ENCODE measurements around the gene ZDHHC14.
"Not testable (repeated sequence)": the region's sequence is repeated elsewhere in the genome, so short reads cannot be mapped to it uniquely, and the experiment has no call there.

Gene ZDHHC14

DNA sequence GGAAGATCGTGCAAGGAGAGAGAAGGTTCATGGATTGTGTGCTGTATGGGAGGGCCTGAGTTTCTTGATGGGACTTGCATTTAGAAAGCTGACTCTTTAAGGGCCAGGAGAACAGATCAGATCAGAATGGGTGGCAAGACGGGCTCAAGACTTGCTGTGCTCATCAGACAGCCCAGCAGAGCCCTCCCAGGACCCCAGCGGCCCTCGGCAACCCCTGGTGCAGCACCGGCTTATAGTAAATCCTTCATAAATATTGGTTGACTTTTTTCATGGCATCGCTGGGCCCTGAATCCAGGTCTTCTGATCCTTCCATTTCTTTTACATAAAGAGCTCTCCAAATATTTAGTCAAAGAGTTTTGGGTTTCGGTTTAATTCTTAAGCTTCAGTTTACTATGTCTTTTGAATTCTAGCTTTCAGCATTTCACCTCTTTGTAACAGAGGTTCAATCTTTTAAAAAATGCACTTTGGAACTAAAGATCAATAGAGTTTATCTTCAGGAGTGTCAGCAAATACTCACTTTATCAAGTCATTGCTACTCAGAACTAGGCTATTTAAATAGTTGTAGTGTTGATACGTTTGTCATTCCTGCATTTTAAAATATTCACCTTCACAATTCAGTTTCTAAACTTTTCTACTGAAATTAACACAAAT is 205.6 kb downstream of the ZDHHC14 start:
- Histone ChIP-seq H3K4me1 (ENCODE audit: control insufficient read depth, insufficient read depth, low read length) (no peaks in the 10 kb centered on the region), H3K27me3 (ENCODE audit: control insufficient read depth, insufficient read depth, low read length) (no peaks in the 10 kb centered on the region), H3K4me3 (ENCODE audit: low read length) (no peak overlapping the region), H3K9ac (ENCODE audit: low read length) (no peak overlapping the region), H3K27ac (ENCODE audit: low read depth, low read length) (no peak overlapping the region), H3K36me3 (ENCODE audit: control insufficient read depth, insufficient read depth, low read length) (no peaks in the 10 kb centered on the region)

DNA sequence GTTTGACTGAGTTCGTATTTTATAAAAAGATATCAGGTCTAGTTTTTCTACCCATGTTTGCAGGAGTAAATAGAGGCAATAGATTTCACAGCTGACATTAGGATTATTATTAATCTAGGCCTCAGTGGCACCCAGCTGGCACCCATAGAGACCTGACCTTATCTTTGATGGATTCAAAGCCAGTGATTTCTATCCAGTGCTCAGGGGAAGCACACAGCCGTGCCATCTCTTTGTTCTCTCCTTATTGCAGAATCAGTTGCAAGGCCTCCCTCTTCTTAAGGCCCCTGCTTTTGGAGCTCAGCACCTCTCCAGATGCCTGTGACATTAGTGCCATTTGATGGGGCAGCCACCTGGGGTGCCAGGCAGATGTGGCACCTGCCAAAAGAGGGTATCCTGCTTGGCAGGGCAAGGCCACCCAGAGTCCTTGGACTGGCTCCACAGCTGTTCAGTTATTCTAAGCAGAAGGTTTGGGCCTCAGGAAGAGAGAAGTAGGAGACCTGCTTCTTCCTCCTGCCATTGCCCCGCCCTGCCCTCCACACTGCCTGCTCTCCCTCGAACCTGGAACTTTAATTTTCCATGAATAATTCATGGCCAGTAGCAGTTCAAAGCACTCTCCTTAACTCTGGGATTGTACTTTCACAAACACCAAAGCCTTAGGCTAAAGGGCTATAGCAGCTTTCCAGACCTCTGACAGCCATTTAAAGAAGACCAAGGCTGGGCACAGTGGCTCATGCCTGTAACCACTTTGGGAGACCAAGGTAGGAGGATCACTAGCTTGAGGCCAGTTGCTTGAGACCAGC is 206.3 kb downstream of the ZDHHC14 start:
- Histone ChIP-seq H3K27ac (ENCODE audit: low read depth, low read length) (no peak overlapping the region), H3K4me1 (ENCODE audit: control insufficient read depth, insufficient read depth, low read length) (no peaks in the 10 kb centered on the region), H3K36me3 (ENCODE audit: control insufficient read depth, insufficient read depth, low read length) (no peaks in the 10 kb centered on the region), H3K9ac (ENCODE audit: low read length) (no peak overlapping the region), H3K27me3 (ENCODE audit: control insufficient read depth, insufficient read depth, low read length) (no peaks in the 10 kb centered on the region), H3K4me3 (ENCODE audit: low read length) (no peak overlapping the region)

DNA sequence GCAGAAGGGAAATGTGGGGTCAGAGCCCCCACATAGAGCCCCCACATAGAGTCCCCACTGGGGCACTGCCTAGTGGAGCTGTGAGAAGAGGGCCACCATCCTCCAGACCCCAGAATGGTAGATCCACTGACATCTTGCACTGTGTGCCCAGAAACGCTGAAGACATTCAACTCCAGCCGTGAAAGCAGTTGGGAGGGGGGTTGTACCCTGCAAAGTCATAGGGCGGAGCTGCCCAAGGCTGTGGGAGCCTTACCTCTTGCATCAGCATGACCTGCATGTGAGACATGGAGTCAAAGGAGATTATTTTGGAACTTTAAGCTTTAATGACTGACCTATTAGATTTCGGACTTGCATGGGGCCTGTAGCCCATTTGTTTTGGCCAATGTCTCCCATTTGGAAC is 209.7 kb downstream of the ZDHHC14 start:
- not testable (repeated sequence) for H3K27ac ChIP-seq (ENCODE audit: low read depth, low read length); H3K4me1 ChIP-seq (ENCODE audit: control insufficient read depth, insufficient read depth, low read length); H3K9ac ChIP-seq (ENCODE audit: low read length); H3K27me3 ChIP-seq (ENCODE audit: control insufficient read depth, insufficient read depth, low read length); H3K36me3 ChIP-seq (ENCODE audit: control insufficient read depth, insufficient read depth, low read length); H3K4me3 ChIP-seq (ENCODE audit: low read length)

DNA sequence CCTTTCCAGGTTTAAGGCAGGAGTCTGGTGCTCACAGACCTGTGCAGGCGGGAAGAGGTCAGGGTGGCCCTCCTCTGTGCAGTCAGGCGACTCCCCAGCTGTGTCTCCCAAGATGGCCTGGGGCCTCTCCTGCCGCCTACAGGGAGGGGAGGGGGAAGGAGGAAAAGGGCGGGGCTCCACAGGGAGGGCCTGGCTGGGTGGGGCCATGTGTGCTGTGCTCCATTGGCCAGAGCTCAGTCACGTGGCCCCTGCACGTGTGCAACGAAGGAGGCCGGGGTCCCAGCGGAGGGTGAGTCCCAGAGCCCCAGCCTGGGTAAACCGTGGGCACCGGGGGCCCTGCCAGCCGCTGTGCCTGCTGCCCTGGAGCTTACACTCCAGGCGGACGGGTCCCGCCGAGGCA is 211.6 kb downstream of the ZDHHC14 start:
- H3K4me3 ChIP-seq (ENCODE audit: low read length): no peak overlapping the region
- H3K27ac ChIP-seq (ENCODE audit: low read depth, low read length): no peak overlapping the region
- H3K36me3 ChIP-seq (ENCODE audit: control insufficient read depth, insufficient read depth, low read length): no peaks in the 10 kb centered on the region
- H3K9ac ChIP-seq (ENCODE audit: low read length): no peak overlapping the region
- no peaks in the 10 kb centered on the region for H3K27me3 ChIP-seq (ENCODE audit: control insufficient read depth, insufficient read depth, low read length)
- H3K4me1 ChIP-seq (ENCODE audit: control insufficient read depth, insufficient read depth, low read length): peaks cover 2% of the 10 kb centered on the region

DNA sequence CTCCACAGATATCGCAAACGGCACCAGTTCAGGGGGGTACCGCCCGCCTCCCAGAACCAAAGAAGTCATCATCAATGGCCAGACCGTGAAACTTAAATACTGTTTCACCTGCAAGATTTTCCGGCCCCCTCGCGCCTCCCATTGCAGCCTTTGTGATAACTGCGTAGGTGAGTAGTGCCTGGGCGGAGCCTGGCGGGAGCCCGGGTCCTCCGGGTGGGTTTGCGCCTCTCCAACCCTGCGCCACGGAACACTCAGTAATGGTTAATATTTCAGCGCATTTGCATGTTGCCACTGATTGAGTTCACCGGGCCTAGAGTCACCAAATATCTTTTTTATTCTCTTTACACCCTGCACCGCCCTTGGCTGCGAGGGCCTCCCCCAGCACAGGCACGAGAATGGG is 212.0 kb downstream of the ZDHHC14 start:
- no peak overlapping the region for H3K9ac ChIP-seq (ENCODE audit: low read length)
- H3K4me3 ChIP-seq (ENCODE audit: low read length): no peak overlapping the region
- H3K27me3 ChIP-seq (ENCODE audit: control insufficient read depth, insufficient read depth, low read length): no peaks in the 10 kb centered on the region
- H3K4me1 ChIP-seq (ENCODE audit: control insufficient read depth, insufficient read depth, low read length): peaks cover 3% of the 10 kb centered on the region
- H3K36me3 ChIP-seq (ENCODE audit: control insufficient read depth, insufficient read depth, low read length): no peaks in the 10 kb centered on the region
- no peak overlapping the region for H3K27ac ChIP-seq (ENCODE audit: low read depth, low read length)

DNA sequence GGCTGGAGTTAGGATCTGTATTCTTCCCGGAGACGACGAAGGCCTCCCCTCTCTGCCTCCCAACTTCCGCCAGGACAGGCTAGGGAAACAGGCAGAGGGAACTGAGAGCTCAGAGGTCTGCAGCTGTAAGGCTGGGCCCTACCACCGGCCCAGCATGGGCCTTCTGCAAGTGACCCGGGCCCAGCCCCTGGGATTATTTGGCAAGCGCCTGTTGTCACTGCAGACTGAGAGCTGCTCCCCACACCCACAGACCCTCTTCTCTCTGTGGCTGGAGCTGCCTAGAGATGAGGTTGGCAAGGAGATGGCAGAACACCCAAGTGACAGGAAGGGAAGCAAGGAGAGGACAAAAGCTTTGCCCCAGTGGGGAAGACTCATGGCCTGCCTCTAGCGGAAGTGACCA is 212.6 kb downstream of the ZDHHC14 start:
- H3K9ac ChIP-seq (ENCODE audit: low read length): no peak overlapping the region
- H3K4me3 ChIP-seq (ENCODE audit: low read length): no peak overlapping the region
- H3K4me1 ChIP-seq (ENCODE audit: control insufficient read depth, insufficient read depth, low read length): peaks cover 3% of the 10 kb centered on the region

DNA sequence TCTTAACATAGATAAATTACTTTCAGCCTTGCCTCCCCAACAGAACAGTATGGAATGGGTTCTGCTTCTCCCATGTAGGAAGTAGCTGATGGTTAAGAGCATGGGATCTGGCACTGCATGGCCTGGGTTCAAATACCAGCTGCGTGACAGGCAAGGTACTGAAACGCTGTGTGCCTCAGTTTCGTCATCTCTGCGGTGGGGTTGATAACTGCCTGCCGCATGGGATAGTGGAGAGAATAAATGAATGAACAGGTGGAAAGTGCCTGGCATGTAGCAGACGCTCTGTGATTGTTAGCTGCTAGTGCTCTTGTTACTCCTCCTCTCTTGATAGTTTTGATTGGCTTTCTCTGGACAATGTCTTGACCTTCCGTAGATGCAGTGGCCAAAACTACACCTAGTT is 213.3 kb downstream of the ZDHHC14 start:
- H3K4me3 ChIP-seq (ENCODE audit: low read length): no peak overlapping the region
- H3K9ac ChIP-seq (ENCODE audit: low read length): no peak overlapping the region
- H3K4me1 ChIP-seq (ENCODE audit: control insufficient read depth, insufficient read depth, low read length): peaks cover 3% of the 10 kb centered on the region
- no peaks in the 10 kb centered on the region for H3K36me3 ChIP-seq (ENCODE audit: control insufficient read depth, insufficient read depth, low read length)
- no peaks in the 10 kb centered on the region for H3K27me3 ChIP-seq (ENCODE audit: control insufficient read depth, insufficient read depth, low read length)
- no peak overlapping the region for H3K27ac ChIP-seq (ENCODE audit: low read depth, low read length)

More for the DNA sequence above, 212.6 kb downstream of the ZDHHC14 start:
- Histone ChIP-seq H3K36me3 (ENCODE audit: control insufficient read depth, insufficient read depth, low read length) (no peaks in the 10 kb centered on the region), H3K27ac (ENCODE audit: low read depth, low read length) (no peak overlapping the region), H3K27me3 (ENCODE audit: control insufficient read depth, insufficient read depth, low read length) (no peaks in the 10 kb centered on the region)

DNA sequence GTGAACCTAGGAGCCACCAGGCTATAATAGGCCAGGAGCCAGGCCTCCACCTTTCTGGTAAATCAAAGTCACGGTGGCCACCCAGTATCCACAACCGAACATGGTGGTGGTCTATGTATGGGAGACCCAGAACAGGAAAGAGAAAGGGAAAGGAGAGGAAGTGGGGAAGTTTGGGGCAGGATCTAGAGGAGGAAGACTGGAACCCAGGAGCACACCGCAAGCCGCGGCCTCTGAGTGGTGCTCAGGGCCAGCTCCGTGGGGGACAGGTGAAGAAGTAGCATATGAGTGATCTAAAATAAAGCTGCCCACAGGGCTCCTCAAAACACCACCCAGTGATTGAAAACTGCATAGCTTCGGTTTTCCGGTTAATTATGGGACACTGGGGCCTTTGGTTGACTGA is 214.8 kb downstream of the ZDHHC14 start:
- no peaks in the 10 kb centered on the region for H3K27me3 ChIP-seq (ENCODE audit: control insufficient read depth, insufficient read depth, low read length)
- H3K9ac ChIP-seq (ENCODE audit: low read length): no peak overlapping the region
- peaks cover 3% of the 10 kb centered on the region for H3K4me1 ChIP-seq (ENCODE audit: control insufficient read depth, insufficient read depth, low read length)
- H3K27ac ChIP-seq (ENCODE audit: low read depth, low read length): no peak overlapping the region
- H3K36me3 ChIP-seq (ENCODE audit: control insufficient read depth, insufficient read depth, low read length): no peaks in the 10 kb centered on the region
- no peak overlapping the region for H3K4me3 ChIP-seq (ENCODE audit: low read length)

DNA sequence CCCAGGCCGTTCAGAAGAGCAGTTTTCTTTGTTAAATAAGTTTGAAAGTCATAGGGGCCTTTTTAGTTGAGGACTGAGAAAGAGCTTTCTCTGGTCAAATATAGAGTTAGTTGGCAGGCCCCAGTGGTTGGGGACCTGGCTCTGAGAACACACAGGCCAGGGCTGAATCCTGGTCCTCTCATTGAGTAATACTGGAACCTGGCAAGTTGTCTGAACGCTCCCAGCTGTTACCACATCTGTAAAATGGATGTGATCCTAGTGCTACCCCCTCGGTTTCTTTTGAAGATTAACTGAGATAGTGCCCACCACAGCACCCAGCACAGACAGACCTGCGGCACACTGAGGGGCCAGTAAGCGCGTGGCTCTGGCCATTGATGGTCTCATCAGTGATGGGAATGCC is 215.5 kb downstream of the ZDHHC14 start:
- no peaks in the 10 kb centered on the region for H3K36me3 ChIP-seq (ENCODE audit: control insufficient read depth, insufficient read depth, low read length)
- H3K4me3 ChIP-seq (ENCODE audit: low read length): no peak overlapping the region

DNA sequence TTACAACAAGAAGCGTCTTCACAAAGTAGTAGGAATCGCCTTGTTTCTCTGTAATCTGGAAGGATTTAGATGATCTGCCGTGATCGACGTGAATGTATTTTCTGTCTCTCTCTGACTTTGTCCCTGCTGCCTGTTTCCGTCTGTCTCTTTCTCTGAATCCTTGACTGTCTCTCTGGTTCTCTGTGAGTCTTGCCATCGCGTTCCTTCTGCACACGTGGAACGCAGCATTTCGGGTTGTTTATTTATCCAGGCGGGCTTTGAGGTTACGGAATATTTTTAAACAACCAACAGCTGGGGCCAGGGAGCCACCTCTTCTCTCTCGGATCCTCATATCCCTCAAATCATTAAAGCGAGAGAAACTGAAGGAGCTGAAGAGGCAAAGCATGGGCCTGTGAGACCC is 215.9 kb downstream of the ZDHHC14 start:
- Histone ChIP-seq H3K27me3 (ENCODE audit: control insufficient read depth, insufficient read depth, low read length) (no peaks in the 10 kb centered on the region), H3K27ac (ENCODE audit: low read depth, low read length) (no peak overlapping the region), H3K4me1 (ENCODE audit: control insufficient read depth, insufficient read depth, low read length) (peaks cover 3% of the 10 kb centered on the region), H3K4me3 (ENCODE audit: low read length) (no peak overlapping the region), H3K9ac (ENCODE audit: low read length) (no peak overlapping the region), H3K36me3 (ENCODE audit: control insufficient read depth, insufficient read depth, low read length) (no peaks in the 10 kb centered on the region)

More for the DNA sequence above, 215.5 kb downstream of the ZDHHC14 start:
- Histone ChIP-seq H3K27ac (ENCODE audit: low read depth, low read length) (no peak overlapping the region), H3K4me1 (ENCODE audit: control insufficient read depth, insufficient read depth, low read length) (peaks cover 3% of the 10 kb centered on the region), H3K9ac (ENCODE audit: low read length) (no peak overlapping the region), H3K27me3 (ENCODE audit: control insufficient read depth, insufficient read depth, low read length) (no peaks in the 10 kb centered on the region)

DNA sequence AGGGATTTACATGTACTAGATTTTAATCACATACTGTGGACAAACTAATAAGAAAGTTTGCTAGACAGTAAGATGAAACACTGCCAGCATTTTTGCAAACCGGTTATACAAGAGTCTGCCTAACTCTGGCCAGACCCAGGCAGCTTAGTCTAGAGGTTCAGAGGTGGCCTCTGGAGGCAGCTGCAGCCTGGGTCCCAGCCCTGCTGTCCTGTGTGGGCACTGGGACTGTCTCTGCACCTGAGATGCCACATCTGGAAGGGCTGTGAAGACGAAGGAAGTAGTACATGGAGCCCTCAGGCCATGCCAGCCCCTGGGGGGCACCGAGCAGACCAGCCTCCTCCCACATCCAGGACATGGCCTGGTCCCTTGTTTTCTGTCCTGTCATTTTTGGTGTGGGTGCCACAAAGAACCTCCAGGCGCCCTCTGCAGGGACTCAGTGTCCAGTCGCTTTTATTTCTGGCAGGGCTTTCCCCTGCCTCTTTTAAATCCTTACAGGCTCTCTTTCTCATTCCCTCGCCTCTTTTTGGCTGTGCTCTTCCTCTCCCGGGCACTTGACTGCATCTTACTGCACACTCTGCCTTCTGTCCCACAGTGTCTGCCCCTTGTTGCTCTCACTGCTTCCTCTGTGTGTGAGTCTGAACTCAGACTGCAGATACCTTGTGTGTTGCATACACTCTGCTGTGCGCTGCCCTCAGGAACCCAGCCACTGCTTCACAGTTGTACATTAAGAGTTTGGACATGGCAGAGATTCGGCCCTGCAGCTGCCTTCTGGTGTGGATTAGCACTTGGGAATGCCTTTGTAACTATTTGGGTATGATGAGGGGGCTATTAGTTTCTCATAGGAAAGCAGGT is 216.7 kb downstream of the ZDHHC14 start:
- no peaks in the 10 kb centered on the region for H3K36me3 ChIP-seq (ENCODE audit: control insufficient read depth, insufficient read depth, low read length)
- no peak overlapping the region for H3K27ac ChIP-seq (ENCODE audit: low read depth, low read length)
- no peak overlapping the region for H3K4me3 ChIP-seq (ENCODE audit: low read length)
- no peak overlapping the region for H3K9ac ChIP-seq (ENCODE audit: low read length)
- H3K27me3 ChIP-seq (ENCODE audit: control insufficient read depth, insufficient read depth, low read length): no peaks in the 10 kb centered on the region
- peaks cover 3% of the 10 kb centered on the region for H3K4me1 ChIP-seq (ENCODE audit: control insufficient read depth, insufficient read depth, low read length)

DNA sequence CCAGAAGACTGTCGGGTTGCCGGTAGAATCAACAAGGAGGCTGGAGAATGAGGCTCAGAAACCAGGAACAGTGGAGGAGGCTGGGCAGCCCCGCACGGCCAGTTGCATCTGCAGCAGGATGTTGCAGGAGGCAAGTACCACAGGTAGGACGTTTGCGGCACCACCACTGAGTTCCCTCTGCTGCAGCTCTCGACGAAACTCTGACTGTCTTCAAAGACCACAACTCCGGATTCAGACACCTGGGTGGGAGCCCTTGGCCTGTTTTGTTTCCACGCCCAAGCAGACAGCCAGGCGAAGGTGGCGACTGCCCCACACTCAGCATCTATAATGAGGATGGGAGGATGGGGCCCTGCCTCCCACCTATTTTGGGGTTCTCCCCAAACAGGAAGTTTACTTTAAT is 218.2 kb downstream of the ZDHHC14 start:
- Histone ChIP-seq H3K36me3 (ENCODE audit: control insufficient read depth, insufficient read depth, low read length) (no peaks in the 10 kb centered on the region), H3K27me3 (ENCODE audit: control insufficient read depth, insufficient read depth, low read length) (no peaks in the 10 kb centered on the region), H3K4me3 (ENCODE audit: low read length) (no peak overlapping the region), H3K27ac (ENCODE audit: low read depth, low read length) (no peak overlapping the region), H3K4me1 (ENCODE audit: control insufficient read depth, insufficient read depth, low read length) (peaks cover 3% of the 10 kb centered on the region), H3K9ac (ENCODE audit: low read length) (no peak overlapping the region)
